ENCODE results near the gene RPL39L.

GRCh38 chr3:187093320-187093719 is 46.0 kb downstream of the RPL39L start:
- no peak for TF ChIP-seq EZH2 (IDR thresholded peaks at IDR 0.05; ENCODE audit: borderline replicate concordance, low read depth, low read length, severe bottlenecking)
- TF ChIP-seq CTCF (IDR thresholded peaks at IDR 0.05; ENCODE audit: borderline replicate concordance, extremely low read depth, low read length, poor library complexity, severe bottlenecking) = no peak
